Measurements from ENCODE around the gene THAP9.
"Not testable (repeated sequence)": the region's sequence is repeated elsewhere in the genome, so short reads cannot be mapped to it uniquely, and the experiment has no call there.

THAP9 gene

GRCh38 chr4:82898322-82899243 lies 2.0 kb upstream of the THAP9 start:
- DNase-seq, result no peak

- no peak for DNase-seq
These were observed 1.0 kb upstream of the THAP9 start for GRCh38 chr4:82899374-82900065.

- no peak for DNase-seq
These were observed 497 bp upstream of the THAP9 start for GRCh38 chr4:82900066-82900410.

GRCh38 chr4:82901183-82901718 lies 716 bp downstream of the THAP9 start:
- DNase-seq, result no peak

GRCh38 chr4:82903737-82904136 lies 3.2 kb downstream of the THAP9 start:
- DNase-seq, result no peak

GRCh38 chr4:82905205-82905604 lies 4.7 kb downstream of the THAP9 start:
- DNase-seq, result no peak

- DNase-seq, result no peak
These were observed 5.9 kb downstream of the THAP9 start for GRCh38 chr4:82906469-82906868.

GRCh38 chr4:82909326-82909725 lies 8.8 kb downstream of the THAP9 start:
- DNase-seq, result no peak

GRCh38 chr4:82913305-82913704 lies 12.8 kb downstream of the THAP9 start:
- DNase-seq, result no peak

GRCh38 chr4:82913968-82914367 lies 13.4 kb downstream of the THAP9 start:
- DNase-seq, result not testable (repeated sequence)

GRCh38 chr4:82918091-82918490 lies 17.6 kb downstream of the THAP9 start:
- DNase-seq, result no peak

GRCh38 chr4:82919386-82919785 lies 18.9 kb downstream of the THAP9 start:
- DNase-seq, result no peak

GRCh38 chr4:82921795-82922194 lies 21.3 kb downstream of the THAP9 start:
- no peak for DNase-seq

- no peak for DNase-seq
These were observed 30.6 kb downstream of the THAP9 start for GRCh38 chr4:82930848-82931755.

GRCh38 chr4:82934441-82934840 lies 33.9 kb downstream of the THAP9 start:
- no peak for DNase-seq

- DNase-seq, result no peak
These were observed 38.9 kb downstream of the THAP9 start for GRCh38 chr4:82939414-82939813.

- no peak for DNase-seq
These were observed 47.0 kb downstream of the THAP9 start for GRCh38 chr4:82947498-82947897.

GRCh38 chr4:82948647-82949204 lies 48.2 kb downstream of the THAP9 start:
- DNase-seq, result no peak

- DNase-seq, result no peak
These were observed 50.7 kb downstream of the THAP9 start for GRCh38 chr4:82951196-82951595.

GRCh38 chr4:82954212-82954611 lies 53.7 kb downstream of the THAP9 start:
- no peak for DNase-seq

GRCh38 chr4:82957045-82957444 lies 56.5 kb downstream of the THAP9 start:
- DNase-seq, result no peak

- DNase-seq, result no peak
These were observed 65.2 kb downstream of the THAP9 start for GRCh38 chr4:82965763-82966162.

- DNase-seq, result no peak
These were observed 68.4 kb downstream of the THAP9 start for GRCh38 chr4:82968972-82969371.

Data from NCI-H526 treated with DMSO at 0.1 percent for 48 hours (cell line).